ENCODE measurements around the gene TMEM130.

GRCh38 chr7:98869597-98870120, at the start of gene TMEM130:
- TF ChIP-seq NFYA (IDR thresholded peaks at IDR 0.05; ENCODE audit: borderline replicate concordance, low read depth, low read length) (no peak), FOXK2 (IDR thresholded peaks at IDR 0.05) (no peak), RCOR1 (conservative IDR thresholded peaks at IDR 0.05; ENCODE audit: low read depth, low read length) (no peak), MXI1 (IDR thresholded peaks at IDR 0.05; ENCODE audit: low read depth, low read length) (no peak), SKIL (IDR thresholded peaks at IDR 0.05; ENCODE audit: low read depth, poor library complexity, severe bottlenecking) (no peak)
- TF ChIP-seq, protein P1, sequence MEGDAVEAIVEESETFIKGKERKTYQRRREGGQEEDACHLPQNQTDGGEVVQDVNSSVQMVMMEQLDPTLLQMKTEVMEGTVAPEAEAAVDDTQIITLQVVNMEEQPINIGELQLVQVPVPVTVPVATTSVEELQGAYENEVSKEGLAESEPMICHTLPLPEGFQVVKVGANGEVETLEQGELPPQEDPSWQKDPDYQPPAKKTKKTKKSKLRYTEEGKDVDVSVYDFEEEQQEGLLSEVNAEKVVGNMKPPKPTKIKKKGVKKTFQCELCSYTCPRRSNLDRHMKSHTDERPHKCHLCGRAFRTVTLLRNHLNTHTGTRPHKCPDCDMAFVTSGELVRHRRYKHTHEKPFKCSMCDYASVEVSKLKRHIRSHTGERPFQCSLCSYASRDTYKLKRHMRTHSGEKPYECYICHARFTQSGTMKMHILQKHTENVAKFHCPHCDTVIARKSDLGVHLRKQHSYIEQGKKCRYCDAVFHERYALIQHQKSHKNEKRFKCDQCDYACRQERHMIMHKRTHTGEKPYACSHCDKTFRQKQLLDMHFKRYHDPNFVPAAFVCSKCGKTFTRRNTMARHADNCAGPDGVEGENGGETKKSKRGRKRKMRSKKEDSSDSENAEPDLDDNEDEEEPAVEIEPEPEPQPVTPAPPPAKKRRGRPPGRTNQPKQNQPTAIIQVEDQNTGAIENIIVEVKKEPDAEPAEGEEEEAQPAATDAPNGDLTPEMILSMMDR (IDR thresholded peaks at IDR 0.05 in 2 of 3, conservative IDR thresholded peaks at IDR 0.05 in 1 of 3; ENCODE audit: control insufficient read depth in 2 of 3, extremely low read depth in 1 of 3, insufficient read depth in 1 of 3, low read depth in 3 of 3, low read length in 3 of 3) = no peak

Data from GM12878 (cell line).